H54 (cell line): Measurements from ENCODE around the gene RSRC1.
"Not testable (repeated sequence)": the region's sequence is repeated elsewhere in the genome, so short reads cannot be mapped to it uniquely, and the experiment has no call there.

Experiments used
- DNase-seq: peaks from one replicate; pipeline ENCODE4 v3.0.0; 2011; ENCODE audit warnings: low spot score, mixed read lengths; ENCODE audit not compliant: insufficient read length
- FAIRE-seq: peaks from 3 replicates; lab custom pipeline; 2011; peaks lifted over from hg19 to GRCh38; lab: Jason Lieb, UNC
- POLR2A ChIP-seq: IDR thresholded peaks from 2 replicates; pipeline ENCODE4 v1.6.1; 2011; ENCODE audit warnings: low read depth, mild to moderate bottlenecking, low read length

RSRC1 gene, protein sequence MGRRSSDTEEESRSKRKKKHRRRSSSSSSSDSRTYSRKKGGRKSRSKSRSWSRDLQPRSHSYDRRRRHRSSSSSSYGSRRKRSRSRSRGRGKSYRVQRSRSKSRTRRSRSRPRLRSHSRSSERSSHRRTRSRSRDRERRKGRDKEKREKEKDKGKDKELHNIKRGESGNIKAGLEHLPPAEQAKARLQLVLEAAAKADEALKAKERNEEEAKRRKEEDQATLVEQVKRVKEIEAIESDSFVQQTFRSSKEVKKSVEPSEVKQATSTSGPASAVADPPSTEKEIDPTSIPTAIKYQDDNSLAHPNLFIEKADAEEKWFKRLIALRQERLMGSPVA

DNA sequence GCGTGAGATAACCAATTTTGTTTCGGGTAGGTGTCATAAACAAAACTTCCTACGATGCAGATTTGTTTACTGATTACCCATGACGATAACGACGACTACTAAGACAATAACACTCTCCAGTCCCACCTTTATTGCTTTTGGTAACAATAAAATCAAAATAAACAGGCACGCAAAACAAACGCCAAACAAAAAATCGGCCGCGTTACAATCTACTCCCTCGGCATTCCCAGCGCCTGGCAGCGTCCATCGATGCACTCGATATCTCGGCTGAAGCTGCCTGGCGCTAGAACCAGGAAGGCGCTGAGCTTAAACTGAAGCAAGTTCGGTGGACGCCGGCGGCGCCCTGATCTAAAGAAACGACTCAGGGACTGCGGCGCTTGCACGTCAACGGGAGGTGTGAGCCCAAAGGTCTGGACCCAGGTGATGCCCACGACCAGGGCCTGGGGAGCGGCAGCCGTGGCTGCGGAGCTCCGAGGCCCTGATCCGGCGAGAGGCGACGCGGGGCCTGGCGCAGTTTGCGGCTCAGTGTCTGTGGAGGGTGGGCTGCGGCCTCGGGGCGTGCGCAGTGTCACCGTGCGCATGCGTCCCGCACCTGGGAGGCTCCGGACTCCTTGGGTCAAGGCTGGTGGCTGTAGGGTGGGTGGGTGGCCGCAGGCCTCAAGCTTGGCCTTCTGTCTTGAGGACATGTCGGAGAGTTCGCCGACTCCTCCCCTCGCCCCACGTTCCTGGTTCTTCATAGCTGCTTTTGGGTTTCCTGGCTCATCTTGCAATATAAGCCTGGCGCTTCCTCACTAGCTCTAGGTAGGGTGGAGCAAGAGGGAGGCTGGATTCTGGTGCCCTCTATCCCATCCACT is at the start of gene RSRC1:
RSRC1 (plus strand) TSS at position 286 of the 854 bp plus-strand sequence. CDS start 12,016 bp downstream, outside the sequence.
- FAIRE-seq (peak; percentile 95), DNase-seq (peak; percentile 57)
- TF ChIP-seq POLR2A: peak; percentile 85

DNA sequence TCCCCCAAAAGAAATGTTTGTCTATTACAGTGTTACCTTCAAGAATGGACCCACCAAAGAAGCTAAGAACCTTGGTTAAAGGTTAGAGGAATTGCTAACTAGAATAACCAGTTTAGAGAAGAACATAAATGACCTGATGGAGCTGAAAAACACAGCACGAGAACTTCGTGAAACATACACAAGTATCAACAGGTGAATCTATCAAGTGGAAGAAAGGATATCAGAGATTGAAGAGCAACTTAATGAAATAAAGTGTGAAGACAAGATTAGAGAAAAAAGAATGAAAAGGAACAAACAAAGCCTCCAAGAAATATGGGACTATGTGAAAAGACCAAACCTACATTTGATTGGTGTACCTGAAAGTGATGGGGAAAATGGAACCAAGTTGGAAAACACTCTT is 44.3 kb upstream of the RSRC1 start:
- DNase-seq, FAIRE-seq: not testable (repeated sequence)

DNA sequence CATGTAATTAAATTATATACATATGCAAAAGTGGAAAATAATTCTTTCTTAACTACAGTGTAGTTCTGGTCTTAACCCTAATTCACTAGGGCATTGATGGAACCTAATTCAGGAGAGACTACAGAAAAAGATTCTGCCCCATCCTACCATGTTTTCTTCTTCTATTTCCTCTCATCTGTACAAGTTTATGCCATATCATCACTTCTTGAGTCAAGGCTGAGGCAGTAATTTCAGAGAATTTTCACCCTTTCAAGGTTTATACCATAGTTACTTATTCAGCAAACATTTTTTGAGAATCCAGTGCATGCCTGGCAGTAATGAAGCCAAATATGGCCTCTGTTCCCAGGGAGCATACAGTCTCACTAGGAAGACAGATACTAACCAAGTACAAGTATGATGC is 37.1 kb upstream of the RSRC1 start:
- no peak for DNase-seq
- FAIRE-seq: no peak
- no peak for TF ChIP-seq POLR2A

DNA sequence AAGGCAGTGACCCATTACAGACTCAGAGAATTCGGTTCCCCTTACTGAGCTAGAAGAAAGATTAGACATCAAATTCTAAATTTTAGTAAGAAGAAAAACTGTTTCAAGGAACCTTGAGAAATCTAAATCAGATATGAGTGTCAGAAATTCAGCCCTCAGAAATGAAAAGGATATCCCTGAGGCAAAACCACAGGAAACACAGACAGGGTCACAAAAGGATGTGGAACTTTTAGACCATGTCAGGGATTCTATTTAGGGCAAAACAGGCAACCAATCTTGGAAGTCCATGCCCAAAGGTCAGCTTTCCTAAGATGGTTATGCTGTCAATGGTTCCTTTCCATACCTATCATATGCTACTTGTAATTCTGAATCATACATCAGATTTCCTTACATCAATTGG is 35.3 kb upstream of the RSRC1 start:
- no peak for FAIRE-seq
- TF ChIP-seq POLR2A: no peak

DNA sequence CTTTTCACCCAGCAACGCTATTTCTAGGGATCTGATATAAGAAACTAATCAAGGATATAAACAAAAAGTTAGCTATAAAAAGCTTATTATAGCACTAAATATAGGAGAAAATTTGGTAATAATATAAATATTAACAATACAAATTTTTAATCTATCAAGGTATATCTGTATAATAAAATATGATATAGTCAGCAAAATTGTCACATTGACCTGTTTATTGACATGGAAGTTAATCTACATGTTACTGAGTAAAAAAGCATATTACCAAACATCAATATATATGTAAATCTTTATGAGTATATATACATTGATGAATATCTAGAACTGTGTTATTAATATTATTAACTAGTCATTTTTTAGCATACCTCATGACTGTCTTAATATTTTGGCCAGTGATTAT is 30.3 kb upstream of the RSRC1 start:
- DNase-seq: no peak
- no peak for FAIRE-seq
- no peak for TF ChIP-seq POLR2A

More for the DNA sequence above, 35.3 kb upstream of the RSRC1 start:
- DNase-seq: no peak

DNA sequence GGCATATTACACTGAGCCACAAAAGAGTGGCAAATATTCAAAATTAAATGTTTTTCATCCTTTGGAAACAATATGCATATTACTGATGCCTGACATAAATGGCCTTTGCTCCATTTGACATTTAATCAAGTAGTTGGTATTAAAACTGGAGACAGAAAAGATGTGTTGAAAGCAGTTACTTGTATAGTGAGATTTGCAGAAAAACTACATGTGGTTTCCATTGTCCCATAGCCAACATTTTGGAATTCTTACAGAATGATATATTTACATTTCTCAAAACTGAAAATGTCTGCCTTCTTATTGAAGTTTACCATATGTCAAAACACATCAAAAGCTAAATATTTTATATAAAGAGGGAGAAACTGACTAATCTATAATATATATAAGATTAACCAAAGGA is 25.2 kb upstream of the RSRC1 start:
- TF ChIP-seq POLR2A: no peak
- no peak for FAIRE-seq
- DNase-seq: no peak

DNA sequence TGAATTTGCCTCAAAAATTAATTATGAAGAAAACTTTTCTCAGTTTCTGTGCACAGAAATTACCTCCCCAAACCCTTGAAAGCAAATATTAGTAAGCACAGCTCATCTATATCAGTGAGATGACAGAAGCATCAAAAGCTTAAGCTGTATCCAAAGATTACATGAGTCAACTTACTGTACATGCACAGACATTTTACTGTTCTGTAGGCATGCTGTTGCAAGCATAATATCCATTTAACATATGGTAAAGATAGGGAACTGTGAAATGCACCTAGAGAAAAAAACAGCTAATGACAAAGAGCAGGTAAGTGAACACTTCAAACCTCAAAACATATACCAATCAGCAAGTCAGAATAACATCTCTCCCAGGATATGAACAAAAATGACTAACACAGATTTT is 24.5 kb upstream of the RSRC1 start:
- no peak for DNase-seq
- no peak for TF ChIP-seq POLR2A
- FAIRE-seq: no peak

DNA sequence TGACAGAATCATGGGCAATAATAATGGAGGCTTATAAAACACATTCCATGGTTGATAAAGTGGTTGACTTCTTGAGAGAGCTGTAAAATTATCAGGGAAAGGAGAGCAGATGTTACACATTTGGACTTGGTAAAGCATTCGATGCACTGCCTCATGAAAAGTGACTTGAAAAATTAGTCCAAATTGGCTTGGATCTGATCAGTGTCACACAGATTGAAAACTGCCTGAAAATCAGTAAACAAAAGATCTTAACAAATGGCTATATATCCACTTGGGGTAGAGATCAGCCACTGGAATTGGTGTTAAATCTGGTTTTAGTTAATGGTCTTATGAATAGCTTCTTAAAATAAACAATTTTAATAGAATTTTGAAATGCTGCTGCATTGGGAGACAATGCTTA is 24.0 kb upstream of the RSRC1 start:
- FAIRE-seq (no peak), DNase-seq (no peak)
- TF ChIP-seq POLR2A: no peak

DNA sequence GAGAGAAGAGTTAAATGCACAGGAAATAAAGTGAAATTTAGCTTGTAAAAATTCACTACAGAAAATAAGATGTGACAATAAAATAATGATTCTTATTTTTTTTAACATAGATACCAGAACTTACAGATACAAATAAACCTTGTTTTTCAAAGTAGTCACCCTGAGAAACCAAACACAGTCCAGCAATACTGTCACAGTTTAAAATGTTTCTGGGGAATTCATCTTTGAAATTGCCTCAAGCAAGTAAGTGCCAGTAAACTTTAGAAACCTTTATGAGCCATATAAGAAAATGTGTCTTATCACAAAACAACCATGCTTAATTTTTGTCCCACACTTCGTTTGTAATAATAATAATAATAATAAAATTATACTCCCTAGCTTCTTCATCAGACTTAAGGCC is 23.5 kb upstream of the RSRC1 start:
- FAIRE-seq (no peak), DNase-seq (no peak)
- no peak for TF ChIP-seq POLR2A

DNA sequence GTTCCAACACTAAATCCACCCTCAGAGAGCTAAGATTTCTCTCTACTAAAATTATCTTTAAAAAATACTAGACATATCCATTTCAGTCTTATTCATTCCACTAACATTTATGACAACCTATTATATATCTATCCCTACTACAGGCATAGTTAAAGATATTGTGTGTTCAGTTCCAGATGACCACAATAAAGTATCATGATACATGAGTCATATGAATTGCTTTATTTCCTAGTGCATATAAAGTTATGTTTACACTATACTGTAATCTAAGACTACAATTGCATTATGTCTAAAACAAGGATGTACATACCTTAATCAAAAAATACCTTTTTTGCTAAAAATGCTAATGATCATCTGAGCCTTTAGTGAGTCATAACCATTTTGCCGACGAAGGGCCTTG is 23.1 kb upstream of the RSRC1 start:
- DNase-seq (no peak), FAIRE-seq (no peak)
- TF ChIP-seq POLR2A: no peak

DNA sequence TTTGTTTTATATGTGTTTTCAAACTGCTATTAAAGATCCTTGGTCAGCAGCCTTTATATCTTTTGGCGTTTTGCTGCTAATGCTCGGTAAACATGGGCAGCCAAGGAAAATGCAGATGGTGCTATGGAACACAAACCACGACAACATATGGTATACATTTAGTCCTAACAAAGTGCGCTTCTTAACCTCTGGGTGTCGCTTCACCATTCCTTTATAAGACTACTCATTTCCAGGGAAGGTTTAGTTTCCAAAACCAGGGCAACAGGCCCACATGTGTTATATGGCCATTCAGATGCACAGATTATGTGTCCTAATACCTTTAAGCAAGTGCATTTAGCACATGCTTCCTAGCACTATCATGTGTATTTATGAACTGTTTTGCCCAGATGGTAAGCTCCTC is 18.4 kb upstream of the RSRC1 start:
- TF ChIP-seq POLR2A: no peak
- FAIRE-seq: no peak
- no peak for DNase-seq

DNA sequence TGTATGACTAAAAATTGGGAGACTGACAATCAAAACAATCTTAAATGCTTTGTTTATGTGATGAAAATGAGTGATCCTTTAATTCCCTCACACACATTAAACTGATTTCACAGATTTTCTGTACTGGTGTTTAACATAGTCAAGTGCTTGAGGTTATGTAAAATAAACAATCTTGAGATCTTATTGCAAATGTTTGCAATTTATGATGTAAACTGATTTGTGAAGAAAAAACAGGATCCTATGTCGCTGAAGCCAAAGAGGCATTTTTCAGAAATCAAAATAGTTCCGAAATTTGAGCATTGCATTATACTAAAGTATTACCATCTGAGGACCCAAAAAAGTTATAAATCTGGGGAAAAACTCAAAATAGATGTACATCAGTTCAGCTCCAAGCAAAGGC is 16.4 kb upstream of the RSRC1 start:
- DNase-seq (no peak), FAIRE-seq (no peak)
- TF ChIP-seq POLR2A: no peak

DNA sequence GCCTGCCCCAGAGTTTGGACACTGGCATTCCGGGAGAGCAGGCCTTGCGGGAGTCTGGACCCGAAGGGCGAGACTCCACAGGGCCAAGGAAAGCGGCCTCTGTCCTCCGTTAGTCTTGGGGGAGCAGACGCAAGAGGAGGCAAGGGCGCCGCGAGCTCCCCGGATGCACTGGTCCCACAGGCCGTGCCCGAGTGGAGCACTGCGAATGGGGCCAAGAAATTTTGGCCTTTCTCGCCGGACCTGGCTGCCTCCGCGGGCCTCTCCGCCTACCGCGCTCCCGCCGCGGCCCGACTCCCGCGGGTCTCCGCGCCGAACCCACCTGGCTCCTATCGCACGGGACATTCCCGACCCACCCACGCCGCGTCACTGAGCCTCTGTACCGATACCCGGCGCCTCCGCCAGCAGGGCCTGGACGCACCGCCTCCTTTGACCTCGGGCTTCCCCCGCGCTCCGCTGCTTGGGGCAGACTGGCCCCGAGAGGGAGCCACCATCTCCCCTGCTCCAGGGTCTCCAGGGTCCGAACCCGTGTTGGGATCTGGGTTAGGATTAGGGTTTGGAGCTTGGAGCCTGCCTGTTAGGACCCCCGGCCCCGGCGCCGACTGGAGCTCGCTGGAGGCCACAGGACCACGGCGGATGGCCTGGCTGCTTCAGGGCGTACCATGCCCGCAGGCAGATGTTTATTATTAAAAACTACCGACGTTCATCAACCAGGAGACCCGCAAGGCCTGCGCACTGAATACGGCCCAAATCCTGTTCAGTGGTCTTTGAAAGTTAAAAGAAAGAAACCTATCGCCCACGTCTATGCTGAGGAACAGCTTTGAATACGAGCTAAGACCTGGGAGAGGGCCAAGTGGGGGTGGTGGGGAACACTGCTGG is 15.4 kb upstream of the RSRC1 start:
- no peak for FAIRE-seq
- TF ChIP-seq POLR2A: no peak
- no peak for DNase-seq
